Measurements from ENCODE around the gene PCDH9.

Gene PCDH9

GRCh38 chr13:66574606-66575005, 655.5 kb downstream of the PCDH9 start:
- DNase-seq (ENCODE audit: low spot score): no peak

GRCh38 chr13:66567899-66568612, 662.1 kb downstream of the PCDH9 start:
- DNase-seq (ENCODE audit: low spot score): no peak

- no peak for DNase-seq (ENCODE audit: low spot score)
These were observed 664.9 kb downstream of the PCDH9 start for GRCh38 chr13:66565279-66565678.

- DNase-seq (ENCODE audit: low spot score): no peak
These were observed 667.1 kb downstream of the PCDH9 start for GRCh38 chr13:66563076-66563475.

- no peak for DNase-seq (ENCODE audit: low spot score)
These were observed 668.1 kb downstream of the PCDH9 start for GRCh38 chr13:66562054-66562453.

GRCh38 chr13:66560991-66561390, 669.1 kb downstream of the PCDH9 start:
- DNase-seq (ENCODE audit: low spot score): no peak

GRCh38 chr13:66560189-66560588, 669.9 kb downstream of the PCDH9 start:
- no peak for DNase-seq (ENCODE audit: low spot score)

- no peak for DNase-seq (ENCODE audit: low spot score)
These were observed 671.0 kb downstream of the PCDH9 start for GRCh38 chr13:66559093-66559492.

- DNase-seq (ENCODE audit: low spot score): no peak
These were observed 671.6 kb downstream of the PCDH9 start for GRCh38 chr13:66558506-66558905.

- DNase-seq (ENCODE audit: low spot score): no peak
These were observed 672.8 kb downstream of the PCDH9 start for GRCh38 chr13:66557357-66557756.

GRCh38 chr13:66556306-66556705, 673.8 kb downstream of the PCDH9 start:
- no peak for DNase-seq (ENCODE audit: low spot score)

GRCh38 chr13:66553391-66553790, 676.7 kb downstream of the PCDH9 start:
- no peak for DNase-seq (ENCODE audit: low spot score)

GRCh38 chr13:66551128-66551527, 679.0 kb downstream of the PCDH9 start:
- no peak for DNase-seq (ENCODE audit: low spot score)

GRCh38 chr13:66547685-66548084, 682.5 kb downstream of the PCDH9 start:
- DNase-seq (ENCODE audit: low spot score): no peak

GRCh38 chr13:66546534-66547379, 683.4 kb downstream of the PCDH9 start:
- no peak for DNase-seq (ENCODE audit: low spot score)

- no peak for DNase-seq (ENCODE audit: low spot score)
These were observed 686.4 kb downstream of the PCDH9 start for GRCh38 chr13:66543780-66544179.

GRCh38 chr13:66537417-66537816, 692.7 kb downstream of the PCDH9 start:
- no peak for DNase-seq (ENCODE audit: low spot score)

GRCh38 chr13:66536746-66537145, 693.4 kb downstream of the PCDH9 start:
- DNase-seq (ENCODE audit: low spot score): no peak

GRCh38 chr13:66534561-66534960, 695.6 kb downstream of the PCDH9 start:
- no peak for DNase-seq (ENCODE audit: low spot score)

GRCh38 chr13:66532845-66533244, 697.3 kb downstream of the PCDH9 start:
- no peak for DNase-seq (ENCODE audit: low spot score)

GRCh38 chr13:66532146-66532545, 698.0 kb downstream of the PCDH9 start:
- no peak for DNase-seq (ENCODE audit: low spot score)

- no peak for DNase-seq (ENCODE audit: low spot score)
These were observed 699.5 kb downstream of the PCDH9 start for GRCh38 chr13:66530686-66531085.

- no peak for DNase-seq (ENCODE audit: low spot score)
These were observed 700.0 kb downstream of the PCDH9 start for GRCh38 chr13:66530158-66530557.
